Smooth muscle cell (in vitro differentiated cells): ENCODE measurements around the gene CNTNAP5. TPM values are rescaled to one million over a fixed set of nuclear protein-coding genes. Genes with fewer than 3 reads are reported as not detected.

Experiments used
- DNase-seq: peaks from one replicate; lab custom pipeline; 2025; ENCODE audit not compliant: unreplicated experiment; lab: John Stamatoyannopoulos, UW
- H2AFZ ChIP-seq: fragments of 200-600 bp; sonication (generic); 2 replicates; pipeline ENCODE4 v1.6.0; 2016; ENCODE audit warnings: antibody characterized with exemption, low read depth, mild to moderate bottlenecking
- H3F3A ChIP-seq: fragments of 200-600 bp; sonication (generic); 2 replicates; pipeline ENCODE4 v1.6.0; 2017; ENCODE audit warnings: antibody characterized with exemption, low read depth
- H3K27ac ChIP-seq: fragments of 200-600 bp; sonication (generic); 2 replicates; pipeline ENCODE4 v1.5.1; 2016; ENCODE audit warnings: low read depth, mild to moderate bottlenecking
- H3K27me3 ChIP-seq: fragments of 200-600 bp; sonication (generic); 2 replicates; pipeline ENCODE4 v1.6.1; 2016; ENCODE audit warnings: low read depth, mild to moderate bottlenecking
- H3K36me3 ChIP-seq: fragments of 200-600 bp; sonication (generic); 2 replicates; pipeline ENCODE4 v1.5.1; 2016; ENCODE audit warnings: low read depth
- H3K4me1 ChIP-seq: fragments of 200-600 bp; sonication (generic); 2 replicates; pipeline ENCODE4 v1.5.1; 2016; ENCODE audit warnings: low read depth
- H3K4me2 ChIP-seq: fragments of 200-600 bp; sonication (generic); 2 replicates; pipeline ENCODE4 v1.6.0; 2016; ENCODE audit warnings: mild to moderate bottlenecking
- H3K4me3 ChIP-seq: fragments of 200-600 bp; sonication (generic); 2 replicates; pipeline ENCODE4 v1.5.1; 2016; ENCODE audit warnings: mild to moderate bottlenecking
- H3K79me2 ChIP-seq: fragments of 200-600 bp; sonication (generic); 2 replicates; pipeline ENCODE4 v1.6.0; 2016; ENCODE audit warnings: low read depth, mild to moderate bottlenecking
- H3K9ac ChIP-seq: fragments of 200-600 bp; sonication (generic); 2 replicates; pipeline ENCODE4 v1.6.0; 2016; ENCODE audit warnings: low read depth
- H3K9me3 ChIP-seq: fragments of 200-600 bp; sonication (generic); replicated peaks from 2 replicates; pipeline ENCODE4 v1.5.1; 2016; ENCODE audit warnings: low read depth
- H4K20me1 ChIP-seq: fragments of 200-600 bp; sonication (generic); 2 replicates; pipeline ENCODE4 v1.6.0; 2016; ENCODE audit warnings: low read depth
- whole genome bisulfite sequencing: methylation state at CpG from one replicate; pipeline ENCODE4 v1.1.7; 2016; ENCODE audit warnings: low lambda C conversion rate; 5-methylcytosine and 5-hydroxymethylcytosine counted together
- polyA plus RNA-seq: library from polyadenylated mRNA; unstranded; fragments of >200 nt; fragmentation: Nextera tagmentation; extraction: Ambion mirVana; gene quantifications from 2 replicates; pipeline ENCODE4 v1.2.1, GENCODE V29; 2016
- total RNA-seq: library from RNA; depleted of rRNA; stranded (reverse); fragments of >200 nt; gene quantifications from 2 replicates; pipeline ENCODE4 v1.2.3, GENCODE V29; 2014
- TF ChIP-seq, protein P1 (sequence below): fragments of 200-600 bp; sonication (generic); IDR thresholded peaks from 2 replicates; pipeline ENCODE4 v1.5.1; 2017; ENCODE audit warnings: borderline replicate concordance, mild to moderate bottlenecking, antibody characterized with exemption; ENCODE audit not compliant: insufficient read depth, poor library complexity, severe bottlenecking

Gene CNTNAP5
- total and polyA plus RNA-seq, 2 experiments from 2014 or later: not detected

DNA sequence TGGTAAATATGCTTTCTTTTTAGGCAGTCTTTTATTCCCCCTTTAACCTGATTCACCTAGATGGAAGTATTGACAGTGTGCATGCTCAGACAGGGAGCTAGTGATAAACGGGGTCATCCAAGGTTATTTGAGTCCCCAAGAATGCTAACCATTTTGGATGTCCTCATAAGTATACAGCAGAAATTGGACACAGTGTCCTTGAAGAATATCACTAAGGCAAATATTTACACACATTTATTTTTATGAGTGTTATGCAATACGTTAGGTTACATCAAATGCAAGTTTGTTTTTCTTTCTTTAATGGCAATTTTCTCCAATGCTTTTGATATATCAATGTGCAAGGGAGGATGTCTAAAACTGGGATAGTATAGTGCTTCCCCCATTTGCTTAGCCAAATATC, 23.6 kb downstream of the CNTNAP5 start:
- Histone ChIP-seq H3K4me2 (no peak overlapping the region), H4K20me1 (no peaks in the 10 kb centered on the region), H3K79me2 (no peaks in the 10 kb centered on the region), H3K4me1 (no peaks in the 10 kb centered on the region), H3K27ac (no peak overlapping the region), H3K27me3 (no peaks in the 10 kb centered on the region), H3K9me3 (no peaks in the 10 kb centered on the region), H3K4me3 (no peak overlapping the region), H3F3A (no peaks in the 10 kb centered on the region), H2AFZ (no peak overlapping the region), H3K36me3 (no peaks in the 10 kb centered on the region), H3K9ac (no peak overlapping the region)
- no peak for DNase-seq
- 76% methylated on average over 2 of the region's 2 CpGs for WGBS
- TF ChIP-seq, protein P1, sequence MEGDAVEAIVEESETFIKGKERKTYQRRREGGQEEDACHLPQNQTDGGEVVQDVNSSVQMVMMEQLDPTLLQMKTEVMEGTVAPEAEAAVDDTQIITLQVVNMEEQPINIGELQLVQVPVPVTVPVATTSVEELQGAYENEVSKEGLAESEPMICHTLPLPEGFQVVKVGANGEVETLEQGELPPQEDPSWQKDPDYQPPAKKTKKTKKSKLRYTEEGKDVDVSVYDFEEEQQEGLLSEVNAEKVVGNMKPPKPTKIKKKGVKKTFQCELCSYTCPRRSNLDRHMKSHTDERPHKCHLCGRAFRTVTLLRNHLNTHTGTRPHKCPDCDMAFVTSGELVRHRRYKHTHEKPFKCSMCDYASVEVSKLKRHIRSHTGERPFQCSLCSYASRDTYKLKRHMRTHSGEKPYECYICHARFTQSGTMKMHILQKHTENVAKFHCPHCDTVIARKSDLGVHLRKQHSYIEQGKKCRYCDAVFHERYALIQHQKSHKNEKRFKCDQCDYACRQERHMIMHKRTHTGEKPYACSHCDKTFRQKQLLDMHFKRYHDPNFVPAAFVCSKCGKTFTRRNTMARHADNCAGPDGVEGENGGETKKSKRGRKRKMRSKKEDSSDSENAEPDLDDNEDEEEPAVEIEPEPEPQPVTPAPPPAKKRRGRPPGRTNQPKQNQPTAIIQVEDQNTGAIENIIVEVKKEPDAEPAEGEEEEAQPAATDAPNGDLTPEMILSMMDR: no peak

DNA sequence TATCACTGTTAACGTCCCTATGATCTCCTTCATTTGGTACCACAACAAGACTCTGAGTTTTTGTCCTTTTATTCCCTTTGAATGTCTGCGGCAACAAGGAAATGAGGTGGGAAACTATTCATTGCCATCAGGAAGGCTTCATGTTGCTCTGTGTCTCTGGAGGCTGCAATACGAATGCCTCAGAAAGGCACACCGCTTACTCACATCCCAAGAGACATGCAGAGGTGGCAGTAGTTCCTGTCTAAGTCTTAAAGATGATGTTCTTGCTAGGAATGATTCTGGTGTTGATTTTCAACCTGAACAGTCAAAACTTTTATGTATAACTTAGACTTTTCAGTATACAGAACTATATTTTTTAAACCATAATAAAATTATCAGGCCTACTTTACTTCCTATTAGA, 24.0 kb downstream of the CNTNAP5 start:
- no peaks in the 10 kb centered on the region for H3F3A ChIP-seq

DNA sequence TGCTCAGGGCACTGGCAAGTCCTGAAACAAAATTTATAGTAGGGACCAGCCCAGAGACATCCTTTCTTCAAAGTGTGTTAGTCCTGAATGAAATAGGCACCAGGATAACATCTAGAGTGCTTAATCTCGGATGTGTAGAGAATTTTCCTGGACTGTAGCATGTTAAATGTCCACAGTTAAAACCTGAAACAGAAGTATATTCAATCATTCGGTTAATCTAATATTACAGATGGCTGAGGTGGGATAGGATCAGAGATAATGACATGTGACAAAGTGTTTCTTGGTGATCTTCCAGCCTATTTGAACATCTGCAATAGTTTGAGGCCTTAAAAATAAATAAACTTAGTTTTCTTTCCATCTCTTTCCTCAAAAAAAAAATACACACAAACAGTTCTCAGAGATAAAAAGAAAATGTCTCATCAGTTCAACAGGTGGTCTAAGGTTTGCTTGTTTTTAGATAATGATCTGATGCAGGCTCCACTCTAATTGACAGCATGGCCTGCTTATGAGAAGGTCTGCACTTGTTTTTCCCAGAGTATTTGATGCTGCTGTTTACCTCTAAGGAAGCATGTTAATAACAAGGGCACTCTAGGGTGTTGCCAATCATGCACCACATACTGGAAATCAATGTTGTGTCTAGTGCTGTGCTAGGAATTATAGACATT, 25.9 kb downstream of the CNTNAP5 start:
- Histone ChIP-seq H3K9ac (no peak overlapping the region), H3F3A (no peaks in the 10 kb centered on the region), H3K9me3 (no peaks in the 10 kb centered on the region), H3K36me3 (no peaks in the 10 kb centered on the region), H4K20me1 (no peaks in the 10 kb centered on the region), H3K4me1 (no peaks in the 10 kb centered on the region), H3K4me3 (no peak overlapping the region), H2AFZ (no peak overlapping the region), H3K27ac (no peak overlapping the region), H3K27me3 (no peaks in the 10 kb centered on the region), H3K79me2 (no peaks in the 10 kb centered on the region), H3K4me2 (no peak overlapping the region)
- TF ChIP-seq, protein P1: no peak
- DNase-seq: no peak
- WGBS: 79% methylated on average over 2 of the region's 2 CpGs

More for the DNA sequence above, 24.0 kb downstream of the CNTNAP5 start:
- no peaks in the 10 kb centered on the region for H3K79me2 ChIP-seq
- no peak for DNase-seq
- no peak overlapping the region for H3K4me3 ChIP-seq
- H3K4me1 ChIP-seq: no peaks in the 10 kb centered on the region
- H3K27ac ChIP-seq: no peak overlapping the region
- H3K4me2 ChIP-seq: no peak overlapping the region
- no peaks in the 10 kb centered on the region for H4K20me1 ChIP-seq
- WGBS: 62% methylated on average over 4 of the region's 4 CpGs
- H2AFZ ChIP-seq: no peak overlapping the region
- no peaks in the 10 kb centered on the region for H3K27me3 ChIP-seq
- TF ChIP-seq, protein P1: no peak
- H3K36me3 ChIP-seq: no peaks in the 10 kb centered on the region
- no peak overlapping the region for H3K9ac ChIP-seq
- no peaks in the 10 kb centered on the region for H3K9me3 ChIP-seq

DNA sequence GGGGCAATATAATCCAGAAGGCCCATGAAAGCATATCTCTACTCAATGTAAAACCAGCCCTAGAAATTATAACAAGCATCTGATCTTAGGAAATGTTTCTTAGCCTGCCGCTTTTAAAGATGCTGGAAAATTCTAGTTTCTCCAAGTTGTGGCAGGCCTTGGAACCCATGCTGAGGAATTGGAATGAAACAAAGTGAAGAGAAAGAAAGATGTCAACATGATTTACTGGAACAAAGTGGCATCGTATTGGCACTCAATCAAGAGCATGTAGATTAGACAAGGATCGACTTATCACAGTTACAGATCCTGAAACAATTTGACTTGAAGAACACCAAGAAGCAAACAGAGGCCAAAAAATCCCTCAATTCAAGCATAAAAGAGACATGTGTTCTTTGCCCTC, 28.7 kb downstream of the CNTNAP5 start:
- Histone ChIP-seq H3K9ac (no peak overlapping the region), H3K9me3 (no peaks in the 10 kb centered on the region), H4K20me1 (no peaks in the 10 kb centered on the region), H3K79me2 (no peaks in the 10 kb centered on the region), H3K36me3 (no peaks in the 10 kb centered on the region), H3K27ac (no peak overlapping the region), H3K4me2 (no peak overlapping the region), H3K4me1 (no peaks in the 10 kb centered on the region), H2AFZ (no peak overlapping the region), H3F3A (no peaks in the 10 kb centered on the region), H3K27me3 (no peaks in the 10 kb centered on the region), H3K4me3 (no peak overlapping the region)
- WGBS: 90% methylated on average over 3 of the region's 3 CpGs
- DNase-seq: no peak
- TF ChIP-seq, protein P1: no peak
